Left forelimb (tissue), 1 donor: ENCODE data around the gene EPN2.
"Not testable (repeated sequence)": the region's sequence is repeated elsewhere in the genome, so short reads cannot be mapped to it uniquely, and the experiment has no call there.

Source experiments
- DNase-seq: peaks from one replicate; pipeline ENCODE4 v3.0.0-alpha.2; 2018; ENCODE audit warnings: low spot score

The EPN2 gene

DNA sequence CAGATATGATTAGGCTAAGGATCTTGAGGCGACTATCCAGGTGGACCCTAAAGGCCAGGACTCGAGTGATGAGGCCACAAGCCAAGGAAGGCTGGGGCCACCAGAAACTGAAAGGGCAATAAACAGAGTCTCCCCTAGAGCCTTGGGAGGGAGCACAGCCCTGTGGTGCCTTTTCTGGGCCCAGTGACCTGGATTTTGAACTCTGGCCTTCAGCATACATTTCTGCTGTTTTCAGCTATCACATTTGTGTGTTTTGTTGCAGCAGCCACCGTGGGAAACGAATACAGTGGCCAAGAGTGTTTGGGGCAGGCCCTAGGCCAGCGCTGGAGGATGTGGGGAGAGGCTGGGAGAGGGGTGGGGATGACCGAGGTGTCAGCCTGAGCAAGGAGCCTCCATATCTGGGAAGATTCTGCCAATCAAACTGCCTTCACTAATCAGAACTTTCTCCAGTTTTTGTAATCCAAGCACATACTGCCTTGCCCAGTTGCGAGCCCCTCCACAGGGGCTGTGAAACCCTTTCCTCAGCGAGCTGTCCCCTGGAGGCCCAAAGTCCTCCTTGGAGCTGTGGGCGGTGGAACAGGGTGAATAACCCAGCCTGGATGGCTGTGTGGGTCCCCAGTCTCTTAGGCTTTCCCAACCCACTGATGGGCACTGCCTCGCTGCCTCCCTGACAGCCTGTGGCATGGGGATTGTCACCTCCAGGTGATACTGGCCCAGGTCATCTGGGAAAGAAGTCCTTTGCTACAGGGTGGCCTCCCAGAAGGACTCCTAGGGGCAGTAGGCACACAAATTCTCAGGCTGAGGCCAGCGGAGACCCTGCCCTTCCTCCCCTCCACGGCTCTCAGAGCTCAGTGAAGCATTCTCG is 108.6 kb downstream of the EPN2 start:
- peak; percentile 52 for DNase-seq

- DNase-seq = peak; percentile 66
Measured at GRCh38 chr17:19346351-19347255, 109.4 kb downstream of the EPN2 start.

DNA sequence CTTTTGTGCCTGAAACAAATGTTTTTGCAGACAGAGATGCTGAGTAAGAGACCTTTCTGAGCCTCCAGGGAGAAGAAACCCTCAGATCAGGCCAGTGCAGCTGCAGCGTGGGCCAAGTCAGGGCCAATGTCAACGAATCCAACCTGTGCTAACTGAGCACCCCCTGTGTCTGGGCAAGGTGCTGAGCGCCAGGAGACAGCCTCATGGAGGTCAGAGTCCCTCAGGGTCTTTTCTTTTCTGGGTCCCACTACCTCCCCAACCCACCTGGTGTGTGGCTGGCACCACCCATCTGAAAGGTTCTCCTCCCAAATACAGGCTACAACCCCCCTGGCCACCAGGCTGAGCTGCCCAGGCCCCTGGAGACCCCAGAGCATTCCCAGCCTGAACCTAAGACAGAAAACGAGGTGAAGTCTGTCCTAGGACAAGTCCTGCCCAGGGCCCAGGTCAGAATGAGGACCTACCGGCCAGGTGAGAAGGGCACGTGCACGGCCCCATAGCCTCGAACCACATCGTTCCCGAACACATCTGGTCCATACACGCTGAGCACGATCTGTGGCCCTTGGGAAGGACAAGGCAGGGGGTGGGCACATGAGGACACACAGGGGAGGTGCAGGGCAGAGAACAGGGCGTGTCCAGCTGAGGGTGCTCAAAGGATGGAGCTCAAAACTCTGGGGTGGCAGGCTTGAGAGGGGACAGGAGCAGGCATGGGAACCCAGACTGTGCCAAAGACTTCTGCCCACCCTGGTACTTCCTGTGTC is 110.3 kb downstream of the EPN2 start:
- DNase-seq = peak; percentile 52

DNA sequence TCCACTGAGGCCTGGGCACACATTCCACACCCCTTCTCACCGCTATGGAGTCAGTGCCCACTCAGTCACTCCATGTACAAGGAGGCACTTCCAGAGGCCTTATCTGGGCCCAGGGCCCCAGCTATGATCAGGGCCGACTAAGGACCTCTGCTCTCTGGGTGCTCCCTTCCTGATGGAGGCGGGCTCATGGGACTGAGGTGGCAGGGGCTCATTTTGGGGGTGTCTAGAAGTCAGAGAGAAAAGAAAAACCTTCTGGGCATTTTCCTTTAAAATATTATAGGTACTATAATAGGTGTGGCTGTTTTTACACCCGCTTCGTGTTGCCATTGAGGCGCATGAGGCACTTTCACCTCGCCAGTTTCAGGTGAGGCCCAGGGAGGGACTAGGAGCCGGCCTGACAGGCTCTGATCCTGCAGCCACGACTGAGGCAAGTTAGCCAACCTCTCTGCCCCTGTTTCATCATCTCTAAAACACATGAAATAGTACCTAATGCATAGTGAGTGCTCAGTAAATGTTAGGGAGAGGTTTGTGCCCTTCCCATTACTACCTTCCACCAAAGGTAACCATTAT is 111.0 kb downstream of the EPN2 start:
- DNase-seq = no peak

GRCh38 chr17:19348806-19349205 is 111.6 kb downstream of the EPN2 start:
- DNase-seq = peak; percentile 42

GRCh38 chr17:19353401-19353800 is 116.2 kb downstream of the EPN2 start:
- DNase-seq = not testable (repeated sequence)

GRCh38 chr17:19354748-19355147 is 117.6 kb downstream of the EPN2 start:
- DNase-seq = no peak

GRCh38 chr17:19357351-19357750 is 120.2 kb downstream of the EPN2 start:
- DNase-seq = no peak

- peak; percentile 56 for DNase-seq
Measured at GRCh38 chr17:19357761-19358160, 120.6 kb downstream of the EPN2 start.

GRCh38 chr17:19359151-19359550 is 122.0 kb downstream of the EPN2 start:
- peak; percentile 30 for DNase-seq

DNA sequence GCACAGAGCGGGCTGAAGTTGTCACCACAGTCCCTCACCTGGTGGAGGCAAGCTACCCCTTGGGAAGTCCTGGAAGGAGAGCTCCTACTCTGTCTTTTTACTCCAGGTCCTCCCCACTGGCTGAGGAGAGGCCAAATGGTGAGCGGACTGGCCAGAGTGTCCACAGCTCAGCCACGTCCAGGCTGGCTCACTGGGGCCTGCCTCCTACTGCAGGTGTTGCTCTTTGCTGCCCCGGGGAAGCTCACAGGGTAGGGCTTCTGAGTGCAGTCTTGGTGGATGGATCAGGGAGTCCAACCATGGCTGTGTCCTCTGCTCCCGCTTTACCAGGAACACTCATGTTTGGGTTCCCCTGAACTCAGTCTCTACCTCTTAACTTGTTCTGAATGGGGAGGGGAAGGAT is 122.7 kb downstream of the EPN2 start:
- DNase-seq = no peak

DNA sequence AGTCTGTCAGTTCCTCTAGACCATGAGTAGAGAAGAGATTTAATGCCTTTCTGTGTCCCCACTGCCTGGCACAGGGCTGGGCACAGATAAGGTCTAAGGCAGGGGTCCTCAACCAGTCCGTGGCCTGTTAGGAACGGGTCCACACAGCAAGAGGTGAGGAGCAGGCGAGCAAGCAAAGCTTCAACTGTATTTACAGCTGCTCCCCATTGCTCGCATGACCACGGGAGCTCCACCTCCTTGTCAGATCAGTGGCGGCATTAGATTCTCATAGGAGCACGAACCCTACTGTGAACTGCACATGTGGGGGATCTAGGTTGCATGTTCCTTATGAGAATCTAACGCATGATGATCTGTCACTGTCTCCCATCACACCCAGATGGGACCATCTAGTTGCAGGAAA is 123.6 kb downstream of the EPN2 start:
- DNase-seq = no peak

DNA sequence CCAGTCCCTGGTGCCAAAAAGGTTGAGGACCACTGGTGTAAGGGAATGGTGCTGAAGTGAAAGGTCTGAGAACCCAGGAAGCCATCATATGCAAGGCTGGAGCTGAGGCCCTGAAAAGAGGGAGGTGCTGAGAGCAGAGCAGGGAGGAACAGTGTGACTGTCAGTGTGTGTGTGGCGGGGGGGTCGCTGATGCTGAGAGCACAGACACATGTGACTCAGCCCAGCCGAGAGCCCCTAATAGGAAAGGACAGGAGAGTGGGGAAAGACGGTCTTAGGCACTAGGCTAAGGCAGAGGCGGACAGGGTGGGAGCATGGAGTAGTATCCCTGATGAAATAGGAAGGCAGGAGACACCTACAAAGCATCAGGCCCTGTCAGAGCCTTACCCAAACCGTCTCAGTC is 124.2 kb downstream of the EPN2 start:
- no peak for DNase-seq

DNA sequence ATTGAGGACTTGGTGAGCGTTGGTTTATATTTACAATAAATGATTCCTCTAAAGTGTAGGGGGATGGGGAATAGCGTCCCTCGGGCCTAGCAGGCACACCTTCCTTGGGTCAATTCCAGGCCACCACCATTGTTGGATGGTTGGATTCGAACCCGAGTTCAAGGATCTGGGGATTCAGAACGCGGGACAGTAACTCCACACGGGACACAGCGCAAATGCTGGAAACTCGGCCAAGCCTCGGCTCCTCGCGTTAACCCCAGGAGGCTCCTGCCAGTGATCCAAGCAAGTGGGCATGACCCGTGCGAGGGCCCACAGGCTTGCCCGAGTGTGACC is 124.7 kb downstream of the EPN2 start:
- no peak for DNase-seq

DNA sequence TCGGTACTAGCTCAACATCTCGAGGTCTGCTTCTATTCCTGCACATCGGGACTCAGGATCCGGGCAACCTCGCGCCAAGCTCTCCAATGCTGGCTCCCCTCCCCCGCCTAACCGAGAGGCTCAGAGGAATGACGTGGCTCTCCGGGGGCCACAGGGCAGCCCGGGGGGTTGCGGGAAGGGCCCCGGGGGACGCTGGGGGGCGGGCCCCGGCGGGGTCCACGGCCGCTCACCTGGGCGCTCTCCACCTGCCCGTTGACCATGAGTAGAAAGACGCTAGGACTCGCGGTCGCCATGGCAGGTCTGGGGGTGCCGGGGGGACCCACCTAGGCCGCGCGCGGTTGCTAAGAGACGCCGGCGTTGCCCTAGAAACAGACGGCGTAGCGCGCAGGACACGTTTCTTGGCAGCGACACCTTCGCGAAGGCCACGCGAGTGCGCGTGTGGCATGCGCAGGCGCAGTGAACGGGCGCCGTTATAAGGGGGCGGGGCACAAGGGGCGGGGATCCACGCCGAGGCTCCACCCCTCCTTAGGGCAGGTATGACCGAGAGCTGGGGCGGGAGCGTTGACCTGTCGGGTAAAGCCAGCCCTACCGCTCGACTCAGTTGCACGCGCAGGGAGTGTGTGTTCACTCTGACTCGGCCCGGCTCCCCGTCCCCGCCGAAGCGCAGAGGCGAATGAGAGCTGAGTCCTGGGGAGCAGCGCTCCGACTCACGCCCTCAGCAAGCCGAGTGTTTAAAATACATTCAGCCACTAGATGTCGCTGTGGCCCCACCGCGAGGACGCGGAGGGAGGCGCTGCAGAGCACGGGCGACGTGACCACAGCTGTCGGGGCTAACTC is 125.3 kb downstream of the EPN2 start, which contains the start of gene B9D1:
Gene B9D1, minus strand, starts transcription at position 447 of the 837 bp plus-strand sequence. Its CDS starts 154 bp downstream, at position 293.
- DNase-seq = peak; percentile 97

GRCh38 chr17:19363114-19363438 is 125.9 kb downstream of the EPN2 start:
- no peak for DNase-seq

DNA sequence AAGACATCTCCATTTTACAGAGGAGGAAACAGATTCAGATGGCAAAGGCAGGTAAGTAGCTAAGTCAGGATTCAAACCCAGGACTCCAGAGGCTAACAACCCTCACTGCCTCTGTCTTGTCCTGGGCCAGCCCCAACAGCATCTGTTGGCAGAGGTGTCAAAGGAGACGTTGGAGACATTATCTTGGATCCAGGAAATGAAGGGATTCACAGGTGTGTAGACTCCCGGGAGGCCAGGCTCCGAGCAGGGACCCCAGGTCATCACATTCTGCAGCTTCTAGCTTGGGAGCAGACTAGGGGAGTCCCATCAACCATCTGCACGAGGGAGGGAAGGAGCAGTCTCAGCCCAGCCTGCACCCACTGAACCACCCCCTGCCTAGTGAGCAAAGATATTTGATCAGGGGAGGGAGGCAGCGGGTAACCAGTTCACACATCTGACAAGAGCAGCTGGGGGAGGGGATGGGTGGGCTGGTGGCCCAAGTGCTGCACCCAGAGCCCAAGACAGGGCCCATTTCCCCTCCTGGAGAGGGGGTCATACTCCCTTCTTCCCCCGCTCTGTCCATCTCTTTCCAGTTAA is 126.4 kb downstream of the EPN2 start:
- DNase-seq = no peak

- DNase-seq = no peak
Measured at GRCh38 chr17:19364699-19365498, 127.7 kb downstream of the EPN2 start.

- no peak for DNase-seq
Measured at GRCh38 chr17:19365499-19365817, 128.3 kb downstream of the EPN2 start.
